A549 (cell line): ENCODE data around the gene ACTN2.

ENCODE experiments used
- BHLHE40 ChIP-seq: IDR thresholded peaks from 2 replicates; pipeline ENCODE4 v1.6.1; 2012; ENCODE audit warnings: low read depth, low read length, inconsistent platforms
- CTCF ChIP-seq: fragments of >200 bp; sonication (Bioruptor Twin); formaldehyde crosslinking; IDR thresholded peaks from 3 replicates; pipeline ENCODE4 v1.5.1; 2016
- EHMT2 ChIP-seq: fragments of 200-600 bp; sonication (generic); IDR thresholded peaks from 2 replicates; pipeline ENCODE4 v1.6.1; 2016; ENCODE audit warnings: antibody characterized with exemption, low read depth, mild to moderate bottlenecking, moderate library complexity
- ESRRA ChIP-seq: fragments of 150-350 bp; IDR thresholded peaks from 2 replicates; pipeline ENCODE4 v1.6.1; 2014; ENCODE audit warnings: mild to moderate bottlenecking, low read length, borderline replicate concordance
- JUN ChIP-seq, 2 experiments: fragments of >200 bp; sonication (Bioruptor Twin); formaldehyde crosslinking; IDR thresholded peaks; 2 replicates in 1 of 2; 3 replicates in 1 of 2; pipeline ENCODE4 v1.6.1; 2016 to 2017
- KDM1A ChIP-seq: fragments of 200-600 bp; sonication (generic); IDR thresholded peaks from 2 replicates; pipeline ENCODE4 v1.6.1; 2016; ENCODE audit warnings: low read depth, mild to moderate bottlenecking
- MAFK ChIP-seq: fragments of 450-650 bp; IDR thresholded peaks from 2 replicates; pipeline ENCODE4 v1.6.1; 2014; ENCODE audit not compliant: partially characterized antibody
- MAX ChIP-seq: IDR thresholded peaks from 2 replicates; pipeline ENCODE4 v1.6.1; 2012
- POLR2A ChIP-seq: IDR thresholded peaks from 2 replicates; pipeline ENCODE4 v1.6.1; 2012; ENCODE audit warnings: mild to moderate bottlenecking, low read length
- RARB ChIP-seq: fragments of 250-450 bp; sonication (Bioruptor Pico); IDR thresholded peaks from 2 replicates; pipeline ENCODE4 v1.8.0; 2021; ENCODE audit warnings: mild to moderate bottlenecking, moderate library complexity
- RFX5 ChIP-seq: fragments of 450-650 bp; IDR thresholded peaks from 2 replicates; pipeline ENCODE4 v1.7.1; 2014; ENCODE audit warnings: antibody characterized with exemption, mild to moderate bottlenecking, moderate library complexity
- USF2 ChIP-seq: fragments of 450-650 bp; IDR thresholded peaks from 2 replicates; pipeline ENCODE4 v1.6.1; 2014; ENCODE audit warnings: antibody characterized with exemption

GRCh38 chr1:236733653-236734052, 47.4 kb downstream of the ACTN2 start:
- no peak for TF ChIP-seq CTCF
- no peak for TF ChIP-seq POLR2A
- no peak for TF ChIP-seq ESRRA
- TF ChIP-seq EHMT2 = no peak
- TF ChIP-seq MAFK = no peak
- no peak for TF ChIP-seq USF2
- TF ChIP-seq BHLHE40 = no peak
- TF ChIP-seq KDM1A = no peak
- TF ChIP-seq RFX5 = no peak
- TF ChIP-seq MAX = no peak
- no peak for TF ChIP-seq RARB (CRISPR knock-in tag)
- TF ChIP-seq JUN (IDR thresholded peaks at IDR 0.05) = no peak
